ENCODE data around the gene PARD6B. TPM values are rescaled to one million over a fixed set of nuclear protein-coding genes. Genes with fewer than 3 reads are reported as not detected.
A peak's percentile ranks its signal among the peaks of the same experiment; 100 is the strongest.

The PARD6B gene
- total and polyA plus RNA-seq, 2 of the 13 experiments (the other 11 are each of a cell fraction or from before 2014, with no cell fraction given), result 6.9 to 22.2 TPM

DNA sequence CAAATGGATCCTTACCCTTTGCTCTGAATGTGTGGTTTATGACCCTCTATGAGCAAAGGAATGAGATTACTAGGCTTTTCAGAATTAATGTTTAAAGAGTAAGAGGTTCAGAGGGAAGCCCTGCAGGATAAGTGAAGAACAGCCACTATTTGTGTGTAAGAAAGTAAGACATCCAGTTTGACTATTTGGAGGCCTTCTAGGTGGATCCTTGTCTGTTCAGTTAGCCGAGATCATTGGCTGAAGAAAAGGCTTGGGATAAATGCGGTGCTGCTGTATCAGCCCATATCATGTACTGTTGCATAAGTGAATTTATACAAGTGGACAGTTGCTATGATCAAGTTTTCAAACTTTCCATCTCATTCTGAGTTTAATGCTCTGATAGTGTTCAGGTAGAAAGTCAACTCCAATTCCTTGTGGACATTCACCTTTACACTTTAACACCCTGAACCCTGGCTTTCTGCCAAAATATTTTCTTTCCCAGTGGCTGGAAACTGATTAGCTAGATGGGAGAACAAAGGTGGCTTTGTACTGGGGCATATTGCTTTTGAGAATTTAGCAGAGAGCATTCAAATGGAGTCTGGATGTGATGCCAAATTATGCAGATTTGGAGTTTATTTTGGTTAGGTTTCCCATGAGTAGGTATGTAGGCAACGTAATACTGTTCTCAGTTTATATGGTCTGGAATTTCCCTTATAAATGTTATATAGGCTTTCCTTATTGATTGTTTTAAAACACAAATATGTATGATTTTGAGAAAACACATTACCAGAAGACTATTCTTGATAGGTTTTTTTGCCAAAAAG lies 15.0 kb downstream of the PARD6B start (continued):
- TF ChIP-seq, protein P1, sequence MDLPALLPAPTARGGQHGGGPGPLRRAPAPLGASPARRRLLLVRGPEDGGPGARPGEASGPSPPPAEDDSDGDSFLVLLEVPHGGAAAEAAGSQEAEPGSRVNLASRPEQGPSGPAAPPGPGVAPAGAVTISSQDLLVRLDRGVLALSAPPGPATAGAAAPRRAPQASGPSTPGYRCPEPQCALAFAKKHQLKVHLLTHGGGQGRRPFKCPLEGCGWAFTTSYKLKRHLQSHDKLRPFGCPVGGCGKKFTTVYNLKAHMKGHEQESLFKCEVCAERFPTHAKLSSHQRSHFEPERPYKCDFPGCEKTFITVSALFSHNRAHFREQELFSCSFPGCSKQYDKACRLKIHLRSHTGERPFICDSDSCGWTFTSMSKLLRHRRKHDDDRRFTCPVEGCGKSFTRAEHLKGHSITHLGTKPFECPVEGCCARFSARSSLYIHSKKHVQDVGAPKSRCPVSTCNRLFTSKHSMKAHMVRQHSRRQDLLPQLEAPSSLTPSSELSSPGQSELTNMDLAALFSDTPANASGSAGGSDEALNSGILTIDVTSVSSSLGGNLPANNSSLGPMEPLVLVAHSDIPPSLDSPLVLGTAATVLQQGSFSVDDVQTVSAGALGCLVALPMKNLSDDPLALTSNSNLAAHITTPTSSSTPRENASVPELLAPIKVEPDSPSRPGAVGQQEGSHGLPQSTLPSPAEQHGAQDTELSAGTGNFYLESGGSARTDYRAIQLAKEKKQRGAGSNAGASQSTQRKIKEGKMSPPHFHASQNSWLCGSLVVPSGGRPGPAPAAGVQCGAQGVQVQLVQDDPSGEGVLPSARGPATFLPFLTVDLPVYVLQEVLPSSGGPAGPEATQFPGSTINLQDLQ (CRISPR knock-in tag; IDR thresholded peaks at IDR 0.05), result no peak
- TF ChIP-seq ZNF792 (CRISPR knock-in tag; IDR thresholded peaks at IDR 0.05) (peak; percentile 65; the same call in 1 of the 2 replicates), JUN (CRISPR knock-in tag; IDR thresholded peaks at IDR 0.05) (peak; percentile 50; the same call in 1 of the 2 replicates), NCOR1 (IDR thresholded peaks at IDR 0.05; ENCODE audit: borderline replicate concordance, low read length) (peak; percentile 100), ZFYVE20 (CRISPR knock-in tag; IDR thresholded peaks at IDR 0.05; ENCODE audit: borderline replicate concordance, low read depth) (no peak), ZFP82 (CRISPR knock-in tag; IDR thresholded peaks at IDR 0.05; ENCODE audit: borderline replicate concordance) (no peak), ZSCAN22 (CRISPR knock-in tag; IDR thresholded peaks at IDR 0.05) (no peak), HDAC1 (CRISPR knock-in tag; IDR thresholded peaks at IDR 0.05) (peak; percentile 85), KLF15 (CRISPR knock-in tag; IDR thresholded peaks at IDR 0.05; ENCODE audit: borderline replicate concordance) (no peak), NCOA5 (CRISPR knock-in tag; IDR thresholded peaks at IDR 0.05) (no peak), POLR2AphosphoS2 (IDR thresholded peaks at IDR 0.05; ENCODE audit: low read depth, low read length) (peak; percentile 74; the same call in 1 of the 2 replicates), ZNF746 (CRISPR knock-in tag; IDR thresholded peaks at IDR 0.05) (no peak; the same call in 1 of the 2 replicates), FLYWCH1 (CRISPR knock-in tag; IDR thresholded peaks at IDR 0.05) (no peak)
- TF ChIP-seq, protein P2, sequence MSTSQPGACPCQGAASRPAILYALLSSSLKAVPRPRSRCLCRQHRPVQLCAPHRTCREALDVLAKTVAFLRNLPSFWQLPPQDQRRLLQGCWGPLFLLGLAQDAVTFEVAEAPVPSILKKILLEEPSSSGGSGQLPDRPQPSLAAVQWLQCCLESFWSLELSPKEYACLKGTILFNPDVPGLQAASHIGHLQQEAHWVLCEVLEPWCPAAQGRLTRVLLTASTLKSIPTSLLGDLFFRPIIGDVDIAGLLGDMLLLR (CRISPR knock-in tag; IDR thresholded peaks at IDR 0.05), result no peak
- TF ChIP-seq, protein P3, sequence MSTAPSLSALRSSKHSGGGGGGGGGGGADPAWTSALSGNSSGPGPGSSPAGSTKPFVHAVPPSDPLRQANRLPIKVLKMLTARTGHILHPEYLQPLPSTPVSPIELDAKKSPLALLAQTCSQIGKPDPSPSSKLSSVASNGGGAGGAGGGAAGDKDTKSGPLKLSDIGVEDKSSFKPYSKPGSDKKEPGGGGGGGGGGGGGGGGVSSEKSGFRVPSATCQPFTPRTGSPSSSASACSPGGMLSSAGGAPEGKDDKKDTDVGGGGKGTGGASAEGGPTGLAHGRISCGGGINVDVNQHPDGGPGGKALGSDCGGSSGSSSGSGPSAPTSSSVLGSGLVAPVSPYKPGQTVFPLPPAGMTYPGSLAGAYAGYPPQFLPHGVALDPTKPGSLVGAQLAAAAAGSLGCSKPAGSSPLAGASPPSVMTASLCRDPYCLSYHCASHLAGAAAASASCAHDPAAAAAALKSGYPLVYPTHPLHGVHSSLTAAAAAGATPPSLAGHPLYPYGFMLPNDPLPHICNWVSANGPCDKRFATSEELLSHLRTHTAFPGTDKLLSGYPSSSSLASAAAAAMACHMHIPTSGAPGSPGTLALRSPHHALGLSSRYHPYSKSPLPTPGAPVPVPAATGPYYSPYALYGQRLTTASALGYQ (CRISPR knock-in tag; IDR thresholded peaks at IDR 0.05), result no peak; the same call in 1 of the 2 replicates
- TF ChIP-seq, protein P4, sequence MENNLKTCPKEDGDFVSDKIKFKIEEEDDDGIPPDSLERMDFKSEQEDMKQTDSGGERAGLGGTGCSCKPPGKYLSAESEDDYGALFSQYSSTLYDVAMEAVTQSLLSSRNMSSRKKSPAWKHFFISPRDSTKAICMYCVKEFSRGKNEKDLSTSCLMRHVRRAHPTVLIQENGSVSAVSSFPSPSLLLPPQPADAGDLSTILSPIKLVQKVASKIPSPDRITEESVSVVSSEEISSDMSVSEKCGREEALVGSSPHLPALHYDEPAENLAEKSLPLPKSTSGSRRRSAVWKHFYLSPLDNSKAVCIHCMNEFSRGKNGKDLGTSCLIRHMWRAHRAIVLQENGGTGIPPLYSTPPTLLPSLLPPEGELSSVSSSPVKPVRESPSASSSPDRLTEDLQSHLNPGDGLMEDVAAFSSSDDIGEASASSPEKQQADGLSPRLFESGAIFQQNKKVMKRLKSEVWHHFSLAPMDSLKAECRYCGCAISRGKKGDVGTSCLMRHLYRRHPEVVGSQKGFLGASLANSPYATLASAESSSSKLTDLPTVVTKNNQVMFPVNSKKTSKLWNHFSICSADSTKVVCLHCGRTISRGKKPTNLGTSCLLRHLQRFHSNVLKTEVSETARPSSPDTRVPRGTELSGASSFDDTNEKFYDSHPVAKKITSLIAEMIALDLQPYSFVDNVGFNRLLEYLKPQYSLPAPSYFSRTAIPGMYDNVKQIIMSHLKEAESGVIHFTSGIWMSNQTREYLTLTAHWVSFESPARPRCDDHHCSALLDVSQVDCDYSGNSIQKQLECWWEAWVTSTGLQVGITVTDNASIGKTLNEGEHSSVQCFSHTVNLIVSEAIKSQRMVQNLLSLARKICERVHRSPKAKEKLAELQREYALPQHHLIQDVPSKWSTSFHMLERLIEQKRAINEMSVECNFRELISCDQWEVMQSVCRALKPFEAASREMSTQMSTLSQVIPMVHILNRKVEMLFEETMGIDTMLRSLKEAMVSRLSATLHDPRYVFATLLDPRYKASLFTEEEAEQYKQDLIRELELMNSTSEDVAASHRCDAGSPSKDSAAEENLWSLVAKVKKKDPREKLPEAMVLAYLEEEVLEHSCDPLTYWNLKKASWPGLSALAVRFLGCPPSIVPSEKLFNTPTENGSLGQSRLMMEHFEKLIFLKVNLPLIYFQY (CRISPR knock-in tag; IDR thresholded peaks at IDR 0.05; ENCODE audit: borderline replicate concordance), result no peak

All from HepG2 (cell line).